ENCODE measurements around the gene GPR15LG.

Gene GPR15LG

DNA sequence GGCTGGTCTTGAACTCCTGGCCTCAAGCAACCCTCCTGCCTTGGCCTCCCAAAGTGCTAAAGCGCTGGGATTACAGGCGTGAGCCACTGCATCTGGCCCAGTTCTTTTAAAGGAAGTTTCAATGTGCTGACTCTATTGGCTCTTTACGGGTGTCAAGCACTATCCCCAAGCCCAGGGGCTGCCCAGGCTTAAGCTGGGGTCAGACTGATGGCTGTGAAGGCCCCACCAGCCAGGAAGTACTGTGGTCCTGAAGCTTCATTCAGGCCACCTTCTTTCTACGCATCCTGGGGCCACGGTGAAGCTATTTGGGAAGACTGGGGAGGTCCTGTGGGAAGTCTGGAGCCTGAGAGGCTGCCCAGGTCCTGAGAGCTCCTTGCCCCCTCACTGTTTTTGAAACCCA lies 8.0 kb downstream of the GPR15LG start:
- H3K9me3 ChIP-seq (ENCODE audit: control insufficient read depth, low read length), result no peaks in the 10 kb centered on the region
- no peaks in the 10 kb centered on the region for H3K36me3 ChIP-seq (ENCODE audit: control insufficient read depth, insufficient read depth, low read length)
- H3K27me3 ChIP-seq (ENCODE audit: control insufficient read depth, insufficient read depth, low read length), result no peaks in the 10 kb centered on the region
- H3K4me1 ChIP-seq (ENCODE audit: control insufficient read depth, insufficient read depth, low read length), result no peaks in the 10 kb centered on the region
- no peak overlapping the region for H3K9ac ChIP-seq (ENCODE audit: low read length)
- H3K4me3 ChIP-seq (ENCODE audit: low read length), result no peak overlapping the region

- no peak overlapping the region for H3K4me3 ChIP-seq (ENCODE audit: low read length)
- H3K36me3 ChIP-seq (ENCODE audit: control insufficient read depth, insufficient read depth, low read length), result no peaks in the 10 kb centered on the region
- H3K9ac ChIP-seq (ENCODE audit: low read length), result no peak overlapping the region
- no peaks in the 10 kb centered on the region for H3K9me3 ChIP-seq (ENCODE audit: control insufficient read depth, low read length)
- no peaks in the 10 kb centered on the region for H3K27me3 ChIP-seq (ENCODE audit: control insufficient read depth, insufficient read depth, low read length)
- no peaks in the 10 kb centered on the region for H3K4me1 ChIP-seq (ENCODE audit: control insufficient read depth, insufficient read depth, low read length)
These were observed 10.9 kb downstream of the GPR15LG start for GRCh38 chr10:84184517-84184916.

DNA sequence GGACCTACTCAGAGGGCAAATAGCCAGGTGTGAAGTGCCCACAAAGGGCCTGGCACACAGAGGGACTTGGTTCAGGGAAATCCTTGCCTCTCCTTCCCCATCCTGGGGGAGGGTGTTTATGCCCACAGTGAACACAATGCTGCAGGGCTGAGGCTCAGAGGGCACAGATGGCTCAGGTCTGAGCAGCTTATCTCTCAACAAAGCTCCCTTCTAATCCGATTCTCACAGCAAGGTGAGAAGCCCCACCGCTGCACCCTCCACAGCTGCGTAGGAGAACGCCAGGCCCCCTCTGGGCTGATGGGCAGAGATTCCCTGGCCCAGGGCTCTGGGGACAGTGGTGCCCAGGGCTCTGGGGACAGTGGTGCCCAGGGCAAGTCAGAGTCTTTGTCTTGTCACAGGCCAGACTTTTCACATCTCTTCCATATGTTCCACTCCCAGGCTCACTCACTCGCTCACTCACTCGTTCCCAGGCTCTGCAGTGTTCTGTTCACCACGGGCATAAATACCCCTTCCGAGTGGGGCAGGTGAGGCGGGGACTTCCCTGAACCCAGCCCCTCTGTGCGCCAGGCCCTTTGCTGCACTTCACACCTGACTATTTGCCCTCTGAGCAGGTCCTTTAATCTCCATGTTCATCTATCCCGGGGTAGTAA lies 12.1 kb downstream of the GPR15LG start:
- H3K4me1 ChIP-seq (ENCODE audit: control insufficient read depth, insufficient read depth, low read length), result no peaks in the 10 kb centered on the region
- no peaks in the 10 kb centered on the region for H3K36me3 ChIP-seq (ENCODE audit: control insufficient read depth, insufficient read depth, low read length)
- H3K9me3 ChIP-seq (ENCODE audit: control insufficient read depth, low read length), result no peaks in the 10 kb centered on the region
- no peak overlapping the region for H3K9ac ChIP-seq (ENCODE audit: low read length)
- no peaks in the 10 kb centered on the region for H3K27me3 ChIP-seq (ENCODE audit: control insufficient read depth, insufficient read depth, low read length)
- H3K4me3 ChIP-seq (ENCODE audit: low read length), result no peak overlapping the region

- no peaks in the 10 kb centered on the region for H3K9me3 ChIP-seq (ENCODE audit: control insufficient read depth, low read length)
- peaks cover 15% of the 10 kb centered on the region for H3K27me3 ChIP-seq (ENCODE audit: control insufficient read depth, insufficient read depth, low read length)
- H3K36me3 ChIP-seq (ENCODE audit: control insufficient read depth, insufficient read depth, low read length), result no peaks in the 10 kb centered on the region
- no peak overlapping the region for H3K9ac ChIP-seq (ENCODE audit: low read length)
- no peaks in the 10 kb centered on the region for H3K4me1 ChIP-seq (ENCODE audit: control insufficient read depth, insufficient read depth, low read length)
- H3K4me3 ChIP-seq (ENCODE audit: low read length), result no peak overlapping the region
These were observed 15.2 kb downstream of the GPR15LG start for GRCh38 chr10:84188815-84189214.

DNA sequence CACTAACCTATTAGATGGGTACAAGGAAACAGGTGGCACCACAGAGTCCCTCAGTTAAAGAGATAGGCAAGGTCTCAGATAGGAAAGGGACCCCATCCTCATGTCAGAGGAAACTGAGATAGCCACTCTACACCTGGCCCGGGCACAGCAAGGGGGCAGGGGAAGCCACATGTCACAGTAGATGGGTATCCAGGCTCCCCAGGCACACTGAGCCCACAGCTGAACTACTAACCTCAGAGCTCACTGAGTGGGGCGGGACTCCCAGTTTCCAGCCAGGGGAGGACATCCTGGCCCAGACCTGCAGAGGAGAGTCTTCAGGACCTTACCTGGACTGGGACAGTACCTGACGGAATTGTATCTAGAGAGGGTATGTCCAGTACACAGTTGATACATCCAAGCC lies 17.0 kb downstream of the GPR15LG start:
- Histone ChIP-seq H3K4me1 (ENCODE audit: control insufficient read depth, insufficient read depth, low read length) (no peaks in the 10 kb centered on the region), H3K27me3 (ENCODE audit: control insufficient read depth, insufficient read depth, low read length) (peaks cover 33% of the 10 kb centered on the region), H3K9me3 (ENCODE audit: control insufficient read depth, low read length) (no peaks in the 10 kb centered on the region), H3K4me3 (ENCODE audit: low read length) (no peak overlapping the region), H3K36me3 (ENCODE audit: control insufficient read depth, insufficient read depth, low read length) (no peaks in the 10 kb centered on the region), H3K9ac (ENCODE audit: low read length) (no peak overlapping the region)

GRCh38 chr10:84191106-84191505 lies 17.5 kb downstream of the GPR15LG start:
- H3K9ac ChIP-seq (ENCODE audit: low read length), result no peak overlapping the region
- H3K27me3 ChIP-seq (ENCODE audit: control insufficient read depth, insufficient read depth, low read length), result peaks cover 38% of the 10 kb centered on the region
- H3K4me1 ChIP-seq (ENCODE audit: control insufficient read depth, insufficient read depth, low read length), result no peaks in the 10 kb centered on the region
- no peaks in the 10 kb centered on the region for H3K9me3 ChIP-seq (ENCODE audit: control insufficient read depth, low read length)
- no peak overlapping the region for H3K4me3 ChIP-seq (ENCODE audit: low read length)
- H3K36me3 ChIP-seq (ENCODE audit: control insufficient read depth, insufficient read depth, low read length), result no peaks in the 10 kb centered on the region

DNA sequence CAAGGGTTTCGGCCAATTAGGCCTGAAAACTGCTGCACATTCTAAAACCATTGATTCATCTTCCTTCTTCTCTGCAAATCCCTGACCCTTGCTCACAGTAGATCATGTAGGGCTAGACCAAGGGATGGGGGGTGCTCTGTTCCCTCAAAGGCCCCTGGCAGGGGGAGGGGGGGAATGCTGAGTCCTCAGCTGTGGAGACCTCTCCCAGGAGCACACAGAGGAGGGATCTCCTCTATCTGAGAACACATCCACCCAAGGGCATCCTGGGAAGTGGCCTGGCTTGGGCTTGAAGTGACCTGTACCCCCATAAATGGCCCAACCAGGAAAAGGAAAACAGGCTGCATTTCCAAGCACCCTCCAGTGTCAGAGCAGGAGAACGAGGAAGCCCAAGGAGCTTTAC lies 19.7 kb downstream of the GPR15LG start:
- no peak overlapping the region for H3K4me3 ChIP-seq (ENCODE audit: low read length)
- no peaks in the 10 kb centered on the region for H3K36me3 ChIP-seq (ENCODE audit: control insufficient read depth, insufficient read depth, low read length)
- H3K27me3 ChIP-seq (ENCODE audit: control insufficient read depth, insufficient read depth, low read length), result peaks cover 58% of the 10 kb centered on the region
- no peaks in the 10 kb centered on the region for H3K9me3 ChIP-seq (ENCODE audit: control insufficient read depth, low read length)
- H3K4me1 ChIP-seq (ENCODE audit: control insufficient read depth, insufficient read depth, low read length), result no peaks in the 10 kb centered on the region
- no peak overlapping the region for H3K9ac ChIP-seq (ENCODE audit: low read length)

GRCh38 chr10:84193846-84194423 lies 20.3 kb downstream of the GPR15LG start:
- no peak overlapping the region for H3K4me3 ChIP-seq (ENCODE audit: low read length)
- H3K36me3 ChIP-seq (ENCODE audit: control insufficient read depth, insufficient read depth, low read length), result no peaks in the 10 kb centered on the region
- H3K9ac ChIP-seq (ENCODE audit: low read length), result no peak overlapping the region
- peaks cover 58% of the 10 kb centered on the region for H3K27me3 ChIP-seq (ENCODE audit: control insufficient read depth, insufficient read depth, low read length)
- no peaks in the 10 kb centered on the region for H3K4me1 ChIP-seq (ENCODE audit: control insufficient read depth, insufficient read depth, low read length)
- no peaks in the 10 kb centered on the region for H3K9me3 ChIP-seq (ENCODE audit: control insufficient read depth, low read length)

- Histone ChIP-seq H3K9ac (ENCODE audit: low read length) (no peak within 1 kb of the TSS), H3K4me1 (ENCODE audit: control insufficient read depth, insufficient read depth, low read length) (no peaks in the 10 kb centered on the region)
These were observed 20.9 kb downstream of the GPR15LG start, which contains the start of gene CDHR1 for GRCh38 chr10:84194424-84195043. Gene CDHR1 (plus strand): TSS chr10:84194537. CDS start chr10:84194761, 224 bp downstream.

GRCh38 chr10:84195044-84195830 lies 21.6 kb downstream of the GPR15LG start:
- Histone ChIP-seq H3K4me3 (ENCODE audit: low read length) (no peak overlapping the region), H3K36me3 (ENCODE audit: control insufficient read depth, insufficient read depth, low read length) (no peaks in the 10 kb centered on the region), H3K9me3 (ENCODE audit: control insufficient read depth, low read length) (no peaks in the 10 kb centered on the region), H3K4me1 (ENCODE audit: control insufficient read depth, insufficient read depth, low read length) (no peaks in the 10 kb centered on the region), H3K9ac (ENCODE audit: low read length) (no peak overlapping the region), H3K27me3 (ENCODE audit: control insufficient read depth, insufficient read depth, low read length) (peaks cover 58% of the 10 kb centered on the region)

More at GRCh38 chr10:84194424-84195043, 20.9 kb downstream of the GPR15LG start, which contains the start of gene CDHR1:
- H3K27me3 ChIP-seq (ENCODE audit: control insufficient read depth, insufficient read depth, low read length), result peaks cover 58% of the 10 kb centered on the region
- H3K36me3 ChIP-seq (ENCODE audit: control insufficient read depth, insufficient read depth, low read length), result no peaks in the 10 kb centered on the region
- no peak within 1 kb of the TSS for H3K4me3 ChIP-seq (ENCODE audit: low read length)
- no peaks in the 10 kb centered on the region for H3K9me3 ChIP-seq (ENCODE audit: control insufficient read depth, low read length)

DNA sequence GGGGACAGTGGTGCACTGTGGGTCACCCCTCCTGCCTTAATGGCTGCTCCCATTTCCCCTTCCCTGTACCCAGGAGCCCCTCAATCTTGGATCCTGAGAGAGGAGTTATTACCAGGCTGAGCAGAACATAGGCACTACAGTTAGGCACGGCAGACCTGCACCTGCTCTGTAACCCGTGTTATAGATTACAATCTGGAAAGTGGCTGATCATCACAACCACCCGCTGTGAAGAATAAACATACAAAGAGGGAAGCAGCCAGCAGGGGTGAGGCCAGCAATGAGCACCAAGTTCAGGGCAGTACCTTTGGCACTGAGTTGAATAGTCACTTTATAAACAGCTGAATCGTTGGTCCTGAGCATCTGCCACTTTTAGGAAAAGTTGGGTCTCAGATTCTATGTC lies 22.5 kb downstream of the GPR15LG start:
- Histone ChIP-seq H3K4me3 (ENCODE audit: low read length) (no peak overlapping the region), H3K27me3 (ENCODE audit: control insufficient read depth, insufficient read depth, low read length) (peaks cover 58% of the 10 kb centered on the region), H3K36me3 (ENCODE audit: control insufficient read depth, insufficient read depth, low read length) (no peaks in the 10 kb centered on the region), H3K9me3 (ENCODE audit: control insufficient read depth, low read length) (no peaks in the 10 kb centered on the region), H3K4me1 (ENCODE audit: control insufficient read depth, insufficient read depth, low read length) (no peaks in the 10 kb centered on the region), H3K9ac (ENCODE audit: low read length) (no peak overlapping the region)

GRCh38 chr10:84196941-84197340 lies 23.3 kb downstream of the GPR15LG start:
- no peaks in the 10 kb centered on the region for H3K36me3 ChIP-seq (ENCODE audit: control insufficient read depth, insufficient read depth, low read length)
- H3K27me3 ChIP-seq (ENCODE audit: control insufficient read depth, insufficient read depth, low read length), result peaks cover 53% of the 10 kb centered on the region
- no peaks in the 10 kb centered on the region for H3K9me3 ChIP-seq (ENCODE audit: control insufficient read depth, low read length)
- H3K4me3 ChIP-seq (ENCODE audit: low read length), result no peak overlapping the region
- no peak overlapping the region for H3K9ac ChIP-seq (ENCODE audit: low read length)
- no peaks in the 10 kb centered on the region for H3K4me1 ChIP-seq (ENCODE audit: control insufficient read depth, insufficient read depth, low read length)
